Activated CD8-positive, alpha-beta memory T cell treated with anti-CD3 and anti-CD28 coated beads for 1 hour (primary cell): ENCODE results near the gene LAMA3.

ENCODE experiments used
- DNase-seq, 2 donors: peaks; one replicate each; pipeline ENCODE4 v3.0.0-alpha.2; 2020; ENCODE audit warnings: low read depth in 1 of 2; ENCODE audit errors: extremely low read depth in 1 of 2

Gene LAMA3

DNA sequence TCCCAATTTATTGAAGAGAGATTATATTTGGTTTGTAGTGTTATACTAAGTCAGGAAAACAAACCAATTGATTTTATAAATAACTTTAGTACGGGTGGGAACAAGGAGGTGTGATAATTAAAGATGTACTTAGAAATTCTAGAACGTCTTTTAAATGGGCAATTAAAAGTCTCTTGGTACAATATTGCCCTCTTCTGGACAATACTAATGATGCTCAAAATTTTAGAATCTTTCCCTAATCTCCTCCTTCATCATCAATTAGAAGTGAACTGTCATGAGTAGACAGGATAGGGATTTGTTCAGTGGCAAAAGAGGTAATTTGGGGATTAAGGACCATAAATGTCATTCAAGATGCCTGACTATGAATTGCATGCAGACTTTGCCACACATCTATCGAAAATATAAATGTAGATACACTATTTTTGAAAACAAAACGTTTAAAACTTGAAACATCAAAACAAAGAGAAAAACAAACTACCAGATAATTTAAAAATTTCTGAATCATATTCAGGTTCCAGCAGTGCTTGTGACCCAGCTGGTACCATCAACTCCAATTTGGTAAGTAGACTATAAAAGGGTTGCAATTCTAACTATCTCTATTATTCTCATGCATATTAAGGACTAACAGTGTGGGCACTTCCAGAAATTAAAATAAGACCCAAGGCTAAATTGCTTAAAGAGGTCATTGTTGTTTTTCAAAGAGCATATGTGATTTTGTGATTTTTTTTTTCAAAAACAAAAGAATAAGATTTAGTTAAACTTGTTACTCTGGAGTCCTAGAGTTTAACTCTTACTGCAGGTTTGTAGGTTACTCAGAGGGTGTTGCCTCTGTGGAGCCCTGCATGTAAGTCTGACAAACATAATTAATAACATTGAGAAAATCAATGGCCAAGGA is 123.5 kb downstream of the LAMA3 start:
- DNase-seq: no peak

DNA sequence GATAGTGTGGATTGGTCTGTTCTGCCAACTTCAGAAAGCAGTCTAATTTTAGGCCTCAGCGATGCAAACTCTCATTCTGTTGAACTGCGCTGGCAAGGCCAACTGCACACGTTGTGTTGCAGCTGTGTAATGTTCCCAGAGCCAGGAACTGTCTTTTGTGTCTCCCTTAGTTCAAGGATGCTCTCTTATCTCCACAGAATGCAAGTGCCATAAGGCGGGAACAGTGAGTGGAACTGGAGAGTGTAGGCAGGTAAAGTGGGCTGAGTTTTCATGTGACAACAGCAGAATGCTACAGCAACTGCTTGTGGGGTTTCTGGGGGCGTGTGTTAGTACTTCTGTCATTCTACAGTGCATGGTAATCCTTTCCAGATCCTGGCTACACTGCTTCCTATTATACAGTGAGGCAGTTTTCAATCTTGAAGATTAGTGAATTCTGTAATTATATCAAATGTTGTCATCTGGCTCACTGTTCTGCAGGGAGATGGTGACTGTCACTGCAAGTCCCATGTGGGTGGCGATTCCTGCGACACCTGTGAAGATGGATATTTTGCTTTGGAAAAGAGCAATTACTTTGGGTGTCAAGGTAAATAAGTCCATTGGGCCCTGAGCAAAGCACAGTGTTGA is 125.8 kb downstream of the LAMA3 start:
- no peak for DNase-seq

DNA sequence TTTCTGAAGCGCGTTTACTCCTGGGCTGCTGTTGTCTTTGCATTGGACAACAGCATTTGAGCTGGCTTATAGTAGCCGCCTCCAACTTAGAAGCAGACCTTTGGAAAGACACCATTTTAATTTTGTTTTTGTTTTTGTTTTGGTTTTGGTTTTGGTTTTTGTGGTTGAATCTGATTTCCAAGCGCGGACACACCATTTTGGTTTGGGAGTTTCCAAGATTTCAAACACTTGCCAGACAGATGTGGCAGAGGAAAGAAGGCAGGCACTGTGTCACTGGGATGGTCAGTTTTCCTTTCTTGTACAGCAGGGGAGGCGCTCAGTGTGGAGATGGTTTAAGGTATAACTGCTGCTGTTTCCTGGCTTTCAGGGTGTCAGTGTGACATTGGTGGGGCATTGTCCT is 126.8 kb downstream of the LAMA3 start:
- no peak for DNase-seq

DNA sequence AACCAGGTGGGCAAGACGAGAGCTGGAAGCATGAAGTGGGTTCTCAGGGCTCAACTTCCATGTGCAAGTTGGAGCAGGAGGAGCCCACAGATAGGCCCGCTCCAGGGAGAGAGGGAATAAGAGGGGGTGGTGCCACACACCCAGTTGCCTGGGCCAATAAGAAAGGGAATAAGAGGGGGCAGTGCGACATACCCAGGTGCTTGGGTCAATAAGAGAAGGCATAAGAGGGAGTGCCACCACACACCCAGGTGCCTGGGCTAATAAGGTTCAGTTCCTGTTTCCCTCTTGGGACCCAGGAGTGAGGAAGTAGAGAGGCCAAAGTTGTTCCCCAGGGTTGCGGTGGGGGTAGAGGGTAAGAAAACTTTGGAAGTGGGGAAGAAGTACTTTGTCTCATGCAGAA is 127.5 kb downstream of the LAMA3 start:
- no peak for DNase-seq

DNA sequence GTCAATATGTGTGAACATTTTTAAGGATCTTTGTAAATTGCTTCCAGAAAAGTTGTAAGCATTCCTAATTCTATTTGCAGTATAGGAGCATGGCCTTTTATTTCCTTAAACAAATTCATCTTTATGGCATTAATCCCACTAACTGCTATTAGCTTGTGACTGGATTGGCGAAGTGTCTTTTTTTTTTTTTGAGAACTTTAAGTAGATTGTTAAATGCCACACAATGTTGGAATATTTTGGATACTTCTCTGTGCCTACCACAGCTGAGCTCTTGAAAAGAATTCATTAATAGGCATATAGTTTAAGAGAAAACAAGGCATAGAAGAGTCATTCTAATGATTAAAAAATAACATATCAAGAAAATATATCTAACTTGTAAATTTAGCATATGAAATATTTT is 129.7 kb downstream of the LAMA3 start:
- no peak for DNase-seq

DNA sequence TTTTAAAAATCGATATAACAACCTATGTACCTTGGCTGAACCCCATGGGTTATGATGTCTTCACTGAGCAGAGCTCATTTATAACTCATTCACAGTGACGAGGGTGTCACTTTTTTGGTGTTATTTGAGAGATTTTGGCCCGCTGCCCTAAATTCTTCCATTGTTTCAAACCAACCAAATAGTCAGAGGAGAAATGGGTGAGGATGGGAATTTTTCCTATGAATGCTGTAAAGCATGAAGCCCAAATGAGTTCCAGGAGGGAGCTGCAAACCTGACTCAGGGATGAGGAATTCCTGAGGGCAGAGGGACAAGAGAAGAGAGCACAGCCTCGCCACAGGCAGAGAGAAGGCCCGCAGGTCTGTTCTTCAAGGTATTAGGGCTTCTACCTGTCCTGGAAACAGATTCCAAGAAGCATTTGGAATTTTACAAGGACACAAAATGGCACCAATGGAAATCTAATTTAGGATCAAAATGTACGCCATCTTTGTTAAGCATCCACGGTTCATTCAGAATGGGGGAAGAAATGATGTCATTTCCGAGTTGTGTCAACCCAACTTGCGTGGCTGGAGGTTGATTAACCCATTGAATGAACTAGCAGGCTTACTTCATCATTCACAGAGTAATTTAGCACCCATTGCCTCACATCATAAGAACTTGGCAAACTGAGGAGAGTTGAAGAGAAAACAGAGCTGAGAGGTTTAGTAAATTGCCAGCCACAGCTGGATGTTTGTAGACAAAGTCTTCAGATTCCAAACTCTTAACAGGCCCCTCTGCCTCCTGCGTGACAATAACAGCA is 133.5 kb downstream of the LAMA3 start:
- no peak for DNase-seq

DNA sequence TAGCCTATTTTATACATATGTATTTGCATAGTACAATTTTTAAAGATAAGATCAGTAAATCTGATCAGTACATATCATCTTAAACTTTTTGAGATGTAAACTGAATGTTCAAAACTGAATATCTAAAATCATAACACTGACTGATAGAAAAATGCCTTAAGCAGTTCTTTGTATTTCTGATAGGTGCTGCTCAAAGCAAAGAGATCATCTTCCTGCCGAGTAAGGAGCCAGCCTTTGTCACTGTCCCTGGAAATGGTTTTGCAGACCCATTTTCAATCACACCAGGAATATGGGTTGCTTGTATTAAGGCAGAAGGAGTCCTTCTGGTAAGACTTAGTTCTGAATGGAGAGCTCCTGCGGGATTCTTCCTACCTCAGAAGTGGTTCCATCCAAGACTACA is 135.0 kb downstream of the LAMA3 start:
- DNase-seq: no peak

DNA sequence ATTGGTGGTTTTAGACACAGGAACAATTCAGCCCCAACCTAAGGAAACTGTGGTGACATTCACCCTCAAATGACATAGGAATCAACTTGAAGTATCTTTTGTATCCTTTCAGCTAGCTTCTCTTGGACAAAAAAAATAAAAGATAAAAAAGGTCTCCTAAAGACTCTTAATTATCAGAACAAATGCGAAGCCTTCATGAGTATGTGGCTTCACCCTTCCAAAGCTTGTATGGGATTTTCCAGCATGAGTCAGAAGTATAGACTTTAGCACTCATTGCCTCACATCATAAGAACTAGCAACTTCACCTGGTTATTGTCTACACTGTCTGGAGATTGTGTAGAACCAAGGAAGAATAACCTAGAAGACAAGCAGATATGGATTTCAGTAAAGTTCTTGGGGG is 135.4 kb downstream of the LAMA3 start:
- DNase-seq: no peak

DNA sequence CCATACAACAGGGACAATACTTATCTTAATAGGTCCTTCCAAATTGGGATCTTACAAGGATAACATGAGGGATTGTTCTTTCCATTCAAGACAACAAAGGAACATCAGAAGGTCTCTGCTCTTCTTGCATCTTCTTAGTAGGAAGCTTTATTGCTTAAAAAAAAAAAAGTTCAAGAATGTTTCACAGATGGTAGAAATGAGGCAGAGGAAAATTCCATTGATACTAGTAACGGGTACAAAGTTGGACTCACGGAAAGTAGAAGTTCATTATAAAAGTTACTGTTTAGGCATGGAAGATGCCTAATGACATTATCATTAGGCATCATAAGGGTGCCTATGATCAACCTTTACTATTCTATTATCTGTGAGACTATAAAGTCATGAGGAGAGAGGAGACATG is 136.2 kb downstream of the LAMA3 start:
- DNase-seq: no peak

DNA sequence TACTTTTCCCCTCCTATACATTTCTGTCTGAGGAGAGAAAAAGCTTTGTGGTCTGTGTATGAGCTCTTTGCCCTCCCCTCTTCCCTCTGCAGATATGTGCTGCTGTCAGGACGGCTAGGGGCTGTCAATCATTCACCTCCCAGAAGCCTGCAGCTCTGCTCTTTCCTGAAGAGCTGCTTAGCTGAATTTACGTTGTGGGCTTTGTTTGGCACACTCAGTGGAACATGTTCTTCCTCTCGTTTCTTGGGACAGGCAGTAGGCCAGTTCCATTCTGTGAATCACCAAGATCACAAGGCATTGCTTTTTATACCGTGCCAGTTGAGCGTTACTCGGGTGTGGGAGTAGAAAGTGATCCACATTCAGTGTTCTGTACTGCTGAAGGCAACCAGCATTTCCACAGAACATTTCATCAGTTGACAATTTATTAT is 136.7 kb downstream of the LAMA3 start:
- DNase-seq: no peak

DNA sequence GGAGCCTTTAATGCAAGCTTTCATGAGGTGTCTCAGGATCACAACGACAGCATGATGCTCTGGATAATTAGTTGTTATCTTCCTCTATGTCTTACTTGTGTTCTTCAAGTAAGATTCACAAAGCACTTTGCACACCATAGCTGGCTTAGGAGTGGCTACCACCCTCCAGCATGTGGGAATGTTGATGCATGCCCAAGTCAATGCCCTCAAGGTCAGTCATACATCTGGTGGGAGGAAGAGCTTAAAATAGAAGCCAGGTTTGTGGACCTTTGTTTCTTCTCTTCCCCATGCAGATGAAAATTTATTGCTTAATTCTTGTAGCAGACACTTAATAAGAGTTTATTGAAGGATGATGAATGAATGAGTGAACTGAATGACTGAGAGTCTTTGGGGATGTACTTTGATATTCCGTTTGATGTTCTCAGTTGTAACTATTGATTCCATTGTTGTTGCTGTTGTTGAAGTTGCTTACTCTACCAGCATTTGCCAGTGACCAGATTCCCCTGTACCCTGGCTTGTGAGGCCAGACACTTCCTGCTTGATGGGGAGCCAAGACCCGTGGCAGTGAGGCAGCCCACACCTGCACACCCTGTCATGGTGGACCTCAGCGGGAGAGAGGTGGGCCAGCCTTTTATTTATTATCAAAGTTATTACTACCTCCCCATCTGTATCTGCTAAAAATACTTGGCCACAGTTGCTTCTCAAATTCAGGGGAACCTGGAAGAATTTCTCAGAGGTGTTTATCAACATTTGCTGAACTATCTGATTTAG is 137.8 kb downstream of the LAMA3 start:
- DNase-seq: no peak

DNA sequence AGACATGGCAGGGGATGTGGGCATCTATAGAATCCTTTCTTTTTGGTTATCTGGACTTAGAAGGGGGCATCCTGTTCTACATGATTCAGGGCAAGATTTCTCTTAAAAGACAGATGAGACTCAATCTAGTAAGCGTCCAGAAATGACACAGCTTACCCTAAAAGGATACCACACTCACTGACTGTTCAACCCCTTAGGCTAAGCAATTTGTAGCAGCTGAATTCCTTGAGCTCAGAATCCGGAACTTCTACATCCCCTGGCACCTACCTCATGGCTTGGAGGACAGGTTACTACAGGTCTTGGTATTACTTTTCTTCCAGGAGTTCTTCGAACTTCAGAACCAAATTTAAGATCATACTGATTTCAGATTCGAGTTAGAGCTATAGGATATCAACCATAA is 138.4 kb downstream of the LAMA3 start:
- no peak for DNase-seq

DNA sequence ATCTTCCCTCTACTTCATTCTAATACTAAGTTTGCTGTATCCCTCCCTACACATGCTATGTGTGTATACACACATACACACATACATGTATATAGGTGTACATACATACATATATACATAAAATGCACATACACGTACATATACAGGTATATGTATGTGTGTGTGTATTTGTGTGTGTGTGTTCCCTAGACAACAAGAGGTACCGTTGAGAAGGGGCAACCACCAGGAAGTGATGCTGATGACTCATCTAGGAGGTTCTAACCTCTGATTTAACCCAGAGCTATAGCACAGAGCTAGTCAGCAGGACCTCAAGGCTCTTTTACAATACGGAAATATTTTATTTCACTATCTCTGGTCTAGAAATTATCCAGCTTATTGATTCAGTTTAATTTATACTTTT is 139.2 kb downstream of the LAMA3 start:
- peak in 1 of 2 donors; percentile 15 for DNase-seq

DNA sequence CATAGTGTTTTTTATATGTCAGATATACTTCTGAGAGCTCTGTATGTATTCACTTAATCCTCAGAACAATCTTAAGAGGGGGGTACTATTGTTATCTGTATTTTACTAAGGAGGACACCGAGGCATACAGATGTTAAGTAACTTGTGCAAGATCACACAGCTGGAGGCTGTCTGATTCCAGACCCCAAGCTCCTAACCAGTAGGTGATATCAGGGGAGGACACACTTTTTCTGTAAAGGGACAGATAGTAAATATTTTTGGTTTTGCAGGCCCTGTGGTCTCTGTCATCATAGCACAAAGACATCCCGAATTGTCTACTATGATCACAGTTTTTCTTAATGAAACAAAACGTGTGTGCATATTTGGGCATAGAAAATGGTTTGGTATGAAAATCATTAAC is 143.7 kb downstream of the LAMA3 start:
- DNase-seq: no peak

DNA sequence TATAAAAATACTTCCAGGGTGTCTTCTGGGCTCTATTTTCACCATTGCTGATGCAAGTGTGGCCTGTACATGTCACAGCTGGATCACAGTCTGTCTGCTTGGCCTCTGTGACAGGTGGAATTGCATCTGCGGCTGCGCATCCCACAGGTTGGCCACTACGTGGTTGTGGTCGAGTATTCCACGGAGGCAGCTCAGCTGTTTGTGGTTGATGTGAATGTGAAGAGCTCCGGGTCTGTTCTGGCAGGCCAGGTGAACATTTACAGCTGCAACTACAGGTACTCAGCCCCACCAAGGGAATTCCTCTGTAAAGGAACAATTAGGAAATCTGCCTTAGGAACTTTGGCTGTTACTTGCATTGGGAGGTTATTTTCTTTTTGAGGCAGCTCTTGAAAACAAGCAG is 144.5 kb downstream of the LAMA3 start:
- no peak for DNase-seq

DNA sequence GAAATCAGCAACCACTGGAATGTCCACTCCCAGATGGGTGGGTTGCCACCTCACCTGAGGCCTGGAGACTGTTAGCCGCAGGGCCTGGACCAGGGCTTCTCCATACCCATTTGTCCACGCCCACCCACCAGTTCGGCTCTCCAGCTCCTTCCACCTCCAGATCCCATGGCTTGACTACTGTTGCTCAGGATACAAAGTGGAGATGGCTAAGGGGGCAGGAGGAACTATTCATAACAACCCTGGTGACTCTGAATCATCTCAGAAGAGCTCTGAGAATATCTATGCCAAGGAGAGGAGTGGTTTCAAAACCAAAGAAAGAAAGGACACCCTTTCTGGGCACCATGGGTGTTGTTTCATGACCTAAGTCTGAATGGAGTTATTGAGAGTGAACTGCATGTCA is 145.8 kb downstream of the LAMA3 start:
- no peak for DNase-seq

DNA sequence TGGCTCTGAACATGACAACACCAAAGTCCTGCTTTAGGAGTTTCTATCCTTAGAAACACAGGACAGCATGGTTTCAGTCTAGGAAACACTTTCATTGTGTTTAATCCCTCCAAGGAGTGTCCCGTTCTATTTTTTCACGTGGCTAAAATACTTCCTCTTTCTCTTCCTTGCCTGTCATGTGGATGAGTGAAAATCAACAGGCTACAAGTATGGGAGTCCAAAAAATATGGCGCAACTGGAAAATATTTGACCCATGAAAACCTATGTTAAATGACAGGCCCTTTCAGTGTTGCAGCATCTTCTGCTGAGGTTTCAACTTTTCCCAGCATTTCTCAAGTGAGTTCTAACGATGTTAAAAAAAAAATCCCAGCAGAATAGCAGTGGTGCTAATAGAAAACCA is 146.3 kb downstream of the LAMA3 start:
- DNase-seq: no peak

DNA sequence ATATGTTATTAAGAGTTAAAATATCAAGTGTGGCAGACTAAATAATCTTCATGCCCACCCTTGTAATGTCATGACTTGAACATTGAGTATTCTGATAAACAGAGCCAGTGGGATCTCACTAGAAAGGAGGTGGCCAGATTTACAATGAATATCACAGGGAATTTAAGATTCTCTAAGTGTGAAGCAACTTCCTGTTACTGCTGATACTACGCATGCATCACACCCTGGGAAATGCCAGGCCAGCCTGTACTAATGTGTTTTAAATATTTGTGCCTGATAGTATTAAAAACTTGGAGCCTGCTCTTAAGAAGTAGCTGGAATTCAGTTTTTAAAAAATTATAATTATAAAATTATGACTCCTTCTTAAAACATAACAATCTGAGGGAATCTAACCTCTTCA is 148.3 kb downstream of the LAMA3 start:
- DNase-seq: no peak

DNA sequence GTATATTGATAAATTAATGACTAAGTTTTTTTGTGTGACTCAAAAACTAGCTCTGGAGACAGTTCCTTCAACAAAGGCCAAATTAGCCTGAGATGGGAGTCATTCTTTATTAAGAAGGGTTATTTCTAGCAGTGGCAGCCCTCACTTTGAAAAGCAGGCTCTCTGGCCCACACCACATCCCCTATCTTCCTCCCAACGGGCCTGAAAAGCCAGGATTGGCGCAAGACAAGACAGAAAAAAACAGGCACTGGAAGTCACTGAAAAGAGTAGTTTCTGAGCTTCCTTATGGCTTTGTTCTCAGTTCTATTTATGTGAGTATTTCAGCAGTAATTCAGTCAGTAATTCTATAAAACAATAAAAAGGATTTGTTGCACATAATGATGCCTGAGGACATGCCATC is 149.0 kb downstream of the LAMA3 start:
- DNase-seq: no peak

DNA sequence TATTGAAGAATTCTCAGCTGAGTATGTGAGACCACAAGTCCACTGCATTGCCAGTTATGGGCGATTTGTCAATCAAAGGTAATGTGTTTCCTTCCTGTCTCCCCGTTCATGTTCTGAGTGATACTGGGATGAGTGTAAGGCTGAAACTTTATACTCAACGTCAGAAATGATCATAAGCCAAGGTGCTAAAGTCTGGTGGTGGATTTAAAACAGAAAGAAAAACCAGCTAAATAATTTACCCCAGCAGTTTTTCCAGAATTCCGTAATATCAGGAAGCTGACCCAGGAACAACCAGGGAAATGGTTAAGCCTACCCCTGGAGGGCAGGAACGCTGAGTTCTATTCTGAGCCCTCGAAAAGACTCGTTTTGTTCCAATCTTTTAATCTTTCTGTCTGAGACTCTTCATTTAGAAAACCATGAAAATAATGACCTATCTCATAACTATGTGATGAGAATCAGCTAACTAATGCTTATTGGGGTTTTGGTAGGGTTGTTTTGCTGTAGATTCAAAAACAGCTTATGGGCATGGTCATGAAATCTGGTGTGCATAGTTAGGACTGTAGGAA is 149.6 kb downstream of the LAMA3 start:
- no peak for DNase-seq

DNA sequence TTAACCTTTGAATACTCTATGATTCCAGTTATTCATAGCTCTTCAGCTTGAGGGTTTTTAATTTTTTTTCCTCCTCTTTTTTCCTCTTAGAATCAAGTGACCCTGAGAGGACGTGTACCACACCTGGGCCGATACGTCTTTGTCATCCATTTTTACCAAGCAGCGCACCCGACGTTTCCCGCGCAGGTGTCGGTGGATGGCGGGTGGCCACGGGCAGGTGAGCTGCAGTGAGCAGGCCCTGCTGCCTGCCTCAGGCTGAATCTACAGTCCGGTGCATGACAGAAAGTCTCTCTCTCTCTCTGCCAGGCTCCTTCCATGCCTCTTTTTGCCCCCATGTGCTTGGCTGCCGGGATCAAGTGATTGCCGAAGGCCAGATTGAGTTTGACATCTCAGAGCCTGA is 153.1 kb downstream of the LAMA3 start:
- no peak for DNase-seq
